ENCODE results near the gene C9orf153.
"Not testable (repeated sequence)": the region's sequence is repeated elsewhere in the genome, so short reads cannot be mapped to it uniquely, and the experiment has no call there.

Gene C9orf153

GRCh38 chr9:86259557-86259956, at the start of gene C9orf153:
Gene C9orf153, minus strand, starts transcription at chr9:86259657. Its CDS starts 30,054 bp downstream, at chr9:86229603.
- DNase-seq (ENCODE audit: low read depth in 1 of 2, low spot score in 1 of 2) = no peak

GRCh38 chr9:86308687-86309086, 49.2 kb upstream of the C9orf153 start:
- DNase-seq (ENCODE audit: low read depth in 1 of 2, low spot score in 1 of 2) = no peak

GRCh38 chr9:86304236-86304730, 44.8 kb upstream of the C9orf153 start:
- no peak for DNase-seq (ENCODE audit: low read depth in 1 of 2, low spot score in 1 of 2)

- peak in 1 of 2 donors; percentile 24 for DNase-seq (ENCODE audit: low read depth in 1 of 2, low spot score in 1 of 2)
Measured at GRCh38 chr9:86303316-86303975, 44.0 kb upstream of the C9orf153 start.

- DNase-seq (ENCODE audit: low read depth in 1 of 2, low spot score in 1 of 2) = no peak
Measured at GRCh38 chr9:86301686-86302085, 42.2 kb upstream of the C9orf153 start.

GRCh38 chr9:86300701-86301100, 41.2 kb upstream of the C9orf153 start:
- no peak for DNase-seq (ENCODE audit: low read depth in 1 of 2, low spot score in 1 of 2)

- DNase-seq (ENCODE audit: low read depth in 1 of 2, low spot score in 1 of 2) = no peak
Measured at GRCh38 chr9:86298873-86299272, 39.4 kb upstream of the C9orf153 start.

- DNase-seq (ENCODE audit: low read depth in 1 of 2, low spot score in 1 of 2) = not testable (repeated sequence)
Measured at GRCh38 chr9:86290341-86290740, 30.9 kb upstream of the C9orf153 start.

GRCh38 chr9:86288499-86289198, 29.2 kb upstream of the C9orf153 start:
- no peak for DNase-seq (ENCODE audit: low read depth in 1 of 2, low spot score in 1 of 2)

- DNase-seq (ENCODE audit: low read depth in 1 of 2, low spot score in 1 of 2) = no peak
Measured at GRCh38 chr9:86287013-86287412, 27.6 kb upstream of the C9orf153 start.

GRCh38 chr9:86286278-86286677, 26.8 kb upstream of the C9orf153 start:
- DNase-seq (ENCODE audit: low read depth in 1 of 2, low spot score in 1 of 2) = no peak

- DNase-seq (ENCODE audit: low read depth in 1 of 2, low spot score in 1 of 2) = no peak
Measured at GRCh38 chr9:86285261-86285660, 25.8 kb upstream of the C9orf153 start.

GRCh38 chr9:86282979-86283535, 23.6 kb upstream of the C9orf153 start:
- peak in 1 of 2 donors; percentile 55 for DNase-seq (ENCODE audit: low read depth in 1 of 2, low spot score in 1 of 2)

GRCh38 chr9:86282077-86282978, 22.9 kb upstream of the C9orf153 start, which contains the start of gene ISCA1:
Gene ISCA1, minus strand, starts transcription at chr9:86282538. Its CDS starts 80 bp downstream, at chr9:86282458.
- peak; percentile 95 to 97 for DNase-seq (ENCODE audit: low read depth in 1 of 2, low spot score in 1 of 2)

- peak in 1 of 2 donors; percentile 31 for DNase-seq (ENCODE audit: low read depth in 1 of 2, low spot score in 1 of 2)
Measured at GRCh38 chr9:86281593-86282076, 22.2 kb upstream of the C9orf153 start.

- DNase-seq (ENCODE audit: low read depth in 1 of 2, low spot score in 1 of 2) = no peak
Measured at GRCh38 chr9:86280580-86280979, 21.1 kb upstream of the C9orf153 start.

- no peak for DNase-seq (ENCODE audit: low read depth in 1 of 2, low spot score in 1 of 2)
Measured at GRCh38 chr9:86279839-86280238, 20.4 kb upstream of the C9orf153 start.

- no peak for DNase-seq (ENCODE audit: low read depth in 1 of 2, low spot score in 1 of 2)
Measured at GRCh38 chr9:86277072-86277471, 17.6 kb upstream of the C9orf153 start.

- DNase-seq (ENCODE audit: low read depth in 1 of 2, low spot score in 1 of 2) = no peak
Measured at GRCh38 chr9:86275962-86276361, 16.5 kb upstream of the C9orf153 start.

- DNase-seq (ENCODE audit: low read depth in 1 of 2, low spot score in 1 of 2) = no peak
Measured at GRCh38 chr9:86274821-86275643, 15.6 kb upstream of the C9orf153 start.

All from activated CD4-positive, alpha-beta T cell treated with anti-CD3 and anti-CD28 coated beads, Interleukin-2, amount 50 U/mL, for 24 hours (primary cell).